CD8-positive, alpha-beta memory T cell (primary cell): ENCODE measurements around the gene MCF2L. TPM values are rescaled to one million over a fixed set of nuclear protein-coding genes. Genes with fewer than 3 reads are reported as not detected.

Experiments used
- CTCF ChIA-PET: fragments of 350-600 bp; sonication (Branson Sonifier 250); formaldehyde crosslinking; loops from one replicate; lab custom pipeline; 2021; ENCODE audit warnings: antibody characterized with exemption; lab: Charles Lee
- POLR2A ChIA-PET: fragments of 350-600 bp; sonication (Branson Sonifier 250); formaldehyde crosslinking; loops from one replicate; lab custom pipeline; 2021; ENCODE audit warnings: antibody characterized with exemption; lab: Charles Lee
- DNase-seq, 5 donors: peaks; one replicate each; pipeline versions ENCODE4 v3.0.0 to v3.0.0-alpha.2; 2020 to 2022; ENCODE audit warnings: mixed read lengths in 1 of 5
- H3K27ac ChIP-seq: one replicate; pipeline ENCODE4 v1.7.0; 2013; ENCODE audit warnings: low read depth, mild to moderate bottlenecking, low read length, moderate library complexity
- H3K27me3 ChIP-seq: 2 replicates; pipeline ENCODE4 v1.7.0; 2013; ENCODE audit warnings: low read length, mild to moderate bottlenecking; ENCODE audit not compliant: insufficient read depth, poor library complexity, severe bottlenecking
- H3K36me3 ChIP-seq: 2 replicates; pipeline ENCODE4 v1.7.0; 2013; ENCODE audit warnings: mild to moderate bottlenecking, low read length, moderate library complexity; ENCODE audit not compliant: insufficient read depth
- H3K4me1 ChIP-seq: 2 replicates; pipeline ENCODE4 v1.7.0; 2013; ENCODE audit warnings: mild to moderate bottlenecking, low read length, moderate library complexity; ENCODE audit not compliant: insufficient read depth
- H3K4me3 ChIP-seq: 2 replicates; pipeline ENCODE4 v1.7.0; 2013; ENCODE audit warnings: mild to moderate bottlenecking, low read length
- H3K9me3 ChIP-seq: 2 replicates; pipeline ENCODE4 v1.7.0; 2013; ENCODE audit warnings: mild to moderate bottlenecking, low read length
- H3K27ac Mint-ChIP-seq, 8 donors: one replicate each; pipeline ENCODE4 v1.8.0; 2020 to 2021; ENCODE audit warnings: mixed read lengths in 8 of 8, mild to moderate bottlenecking in 6 of 8, inconsistent platforms in 3 of 8, moderate library complexity in 3 of 8
- H3K27me3 Mint-ChIP-seq, 2 donors: one replicate each; pipeline ENCODE4 v1.8.0; 2020 to 2021; ENCODE audit warnings: mixed read lengths in 2 of 2, mild to moderate bottlenecking in 1 of 2, moderate library complexity in 1 of 2
- H3K36me3 Mint-ChIP-seq, 3 donors: one replicate each; pipeline ENCODE4 v1.8.0; 2020 to 2021; ENCODE audit warnings: mixed read lengths in 3 of 3, inconsistent platforms in 1 of 3, mild to moderate bottlenecking in 1 of 3
- H3K4me1 Mint-ChIP-seq, 3 donors: one replicate each; pipeline ENCODE4 v1.8.0; 2020 to 2021; ENCODE audit warnings: mixed read lengths in 3 of 3, inconsistent platforms in 1 of 3, mild to moderate bottlenecking in 1 of 3
- H3K4me3 Mint-ChIP-seq, 7 donors: one replicate each; pipeline ENCODE4 v1.8.0; 2020 to 2021; ENCODE audit warnings: mixed read lengths in 7 of 7, mild to moderate bottlenecking in 6 of 7, moderate library complexity in 4 of 7, inconsistent platforms in 2 of 7
- H3K9me3 Mint-ChIP-seq, 5 donors: one replicate each; pipeline ENCODE4 v1.8.0; 2020 to 2022; ENCODE audit warnings: mixed read lengths in 5 of 5, mild to moderate bottlenecking in 3 of 5, moderate library complexity in 2 of 5, inconsistent platforms in 1 of 5
- polyA plus RNA-seq: library from polyadenylated mRNA; unstranded; fragments of 300-500 nt; fragmentation: Illumina TruSeq; gene quantifications from one replicate; pipeline ENCODE4 v1.2.3, GENCODE V29; 2021
- total RNA-seq, 2 experiments: library from RNA; stranded (reverse); gene quantifications; one replicate each; pipeline ENCODE4 v1.2.3, GENCODE V29; 2021

The MCF2L gene
- total and polyA plus RNA-seq, 3 experiments from 2014 or later, result 2.5 to 9.6 (median 9.1) TPM

- Histone ChIP-seq H3K36me3 (no peaks in the 10 kb centered on the region), H3K27ac (no peak overlapping the region), H3K4me1 (peaks cover 13% of the 10 kb centered on the region), H3K27me3 (no peaks in the 10 kb centered on the region), H3K9me3 (no peaks in the 10 kb centered on the region), H3K4me3 (no peak overlapping the region)
- no peak overlapping the region for H3K4me3 Mint-ChIP-seq
- H3K27ac Mint-ChIP-seq, result no peak overlapping the region
- peaks cover 9 to 11% of the 10 kb centered on the region in 2 donors for H3K27me3 Mint-ChIP-seq
- H3K9me3 Mint-ChIP-seq, result peaks cover 0 to 2% (median 0%) of the 10 kb centered on the region in 5 donors
- DNase-seq, result no peak
- H3K4me1 Mint-ChIP-seq, result peaks cover 9 to 12% (median 10%) of the 10 kb centered on the region in 3 donors
- ChIA-PET CTCF (interaction anchor here (0.7 kb wide), 1 partner anchor 205 kb away, joined by 3 read pairs; no protein-coding TSS in a partner anchor), POLR2A (no interaction called here)
- no peaks in the 10 kb centered on the region for H3K36me3 Mint-ChIP-seq
Measured at GRCh38 chr13:113148407-113148806, 179.4 kb downstream of the MCF2L start.

GRCh38 chr13:113148940-113149503 lies 180.0 kb downstream of the MCF2L start:
- H3K9me3 ChIP-seq, result no peaks in the 10 kb centered on the region
- no peak overlapping the region for H3K4me3 ChIP-seq
- no peak overlapping the region for H3K4me3 Mint-ChIP-seq
- H3K27ac Mint-ChIP-seq, result no peak overlapping the region
- peaks cover 0 to 2% (median 0%) of the 10 kb centered on the region in 5 donors for H3K9me3 Mint-ChIP-seq
- peaks cover 14% of the 10 kb centered on the region for H3K4me1 ChIP-seq
- H3K27me3 Mint-ChIP-seq, result peaks cover 8 to 11% of the 10 kb centered on the region in 2 donors
- POLR2A ChIA-PET, result no interaction called here
- no peaks in the 10 kb centered on the region for H3K36me3 ChIP-seq
- H3K27ac ChIP-seq, result no peak overlapping the region
- DNase-seq, result no peak
- H3K36me3 Mint-ChIP-seq, result no peaks in the 10 kb centered on the region
- CTCF ChIA-PET, result interaction anchor here (0.7 kb wide), 1 partner anchor 206 kb away, joined by 3 read pairs; no protein-coding TSS in a partner anchor
- no peaks in the 10 kb centered on the region for H3K27me3 ChIP-seq
- H3K4me1 Mint-ChIP-seq, result peaks cover 10 to 16% (median 13%) of the 10 kb centered on the region in 3 donors

Other genes starting within 250 kb of the MCF2L start
- under 1 TPM; 0.22 to 0.29 TPM for gene F7, start 136.6 kb downstream of the MCF2L start, total RNA-seq
- gene F7, start 136.6 kb downstream of the MCF2L start, polyA plus RNA-seq, result 0.14 TPM
- gene F10, start 153.6 kb downstream of the MCF2L start, total RNA-seq, result not detected
- not detected for gene F10, start 153.6 kb downstream of the MCF2L start, polyA plus RNA-seq
- not detected for gene PROZ, start 189.4 kb downstream of the MCF2L start, total RNA-seq
- gene PROZ, start 189.4 kb downstream of the MCF2L start, polyA plus RNA-seq, result not detected
- 10 to 100 TPM; 60.1 to 62.3 TPM for gene PCID2, start 239.5 kb downstream of the MCF2L start, total RNA-seq
- gene PCID2, start 239.5 kb downstream of the MCF2L start, polyA plus RNA-seq, result 90.4 TPM
- 10 to 100 TPM; 82.5 to 87.3 TPM for gene CUL4A, start 240.4 kb downstream of the MCF2L start, total RNA-seq
- 67.4 TPM for gene CUL4A, start 240.4 kb downstream of the MCF2L start, polyA plus RNA-seq